Esophagus squamous epithelium (tissue), 4 donors: ENCODE data around the gene RAB7B.

Experiments used
- POLR2A ChIP-seq, 4 donors: fragments of 450-650 bp; IDR thresholded peaks; one replicate each; pipeline ENCODE4 v1.6.1; 2017; ENCODE audit warnings: antibody characterized with exemption in 4 of 4, mild to moderate bottlenecking in 4 of 4, moderate library complexity in 3 of 4
- TF ChIP-seq, protein P1 (sequence below), 6 experiments: fragments of 450-650 bp in 4 of 6; fragments of 200-600 bp in 2 of 6; sonication (generic) in 2 of 6; IDR thresholded peaks; one replicate each; pipeline ENCODE4 v1.5.1; 2016 to 2019; ENCODE audit warnings: antibody characterized with exemption in 6 of 6, mild to moderate bottlenecking in 4 of 6, moderate library complexity in 4 of 6

DNA sequence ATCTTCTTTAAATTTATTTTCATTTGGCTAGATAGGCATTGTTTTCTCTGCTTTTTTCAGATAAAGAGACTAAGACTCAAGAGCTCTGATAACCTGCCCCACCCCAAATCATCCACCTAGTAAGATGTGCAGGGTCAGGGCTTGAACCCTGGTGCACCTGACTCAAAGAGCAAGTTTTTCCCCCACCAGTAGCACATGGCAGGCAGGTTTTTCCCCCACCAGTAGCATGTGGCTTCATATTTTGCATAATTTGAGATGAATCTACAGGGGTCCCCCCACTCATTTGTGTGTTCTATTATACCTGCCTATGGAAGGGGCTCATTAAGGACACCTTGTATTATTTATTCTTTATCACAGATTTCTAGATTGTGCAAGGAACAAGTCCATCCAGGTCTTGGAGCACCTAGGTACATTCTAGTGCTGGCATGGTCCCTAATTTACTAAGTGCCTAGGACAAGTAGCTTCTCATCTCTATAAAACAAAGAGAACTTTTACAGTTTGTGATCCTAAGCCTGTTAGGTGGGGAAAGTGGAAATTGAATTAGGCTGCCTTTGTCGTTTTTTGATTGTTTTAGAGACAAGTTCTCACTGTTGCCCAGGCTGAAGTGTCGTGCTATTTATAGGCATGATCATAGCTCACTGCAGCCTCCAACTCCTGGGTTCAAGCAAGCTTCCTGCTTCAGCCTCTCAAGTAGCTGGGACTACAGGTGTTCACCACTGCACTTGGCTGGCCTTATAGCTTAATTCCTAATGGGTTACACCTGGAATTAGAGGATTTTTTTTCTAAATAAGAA lies 33.7 kb upstream of the RAB7B start:
- TF ChIP-seq, protein P1, sequence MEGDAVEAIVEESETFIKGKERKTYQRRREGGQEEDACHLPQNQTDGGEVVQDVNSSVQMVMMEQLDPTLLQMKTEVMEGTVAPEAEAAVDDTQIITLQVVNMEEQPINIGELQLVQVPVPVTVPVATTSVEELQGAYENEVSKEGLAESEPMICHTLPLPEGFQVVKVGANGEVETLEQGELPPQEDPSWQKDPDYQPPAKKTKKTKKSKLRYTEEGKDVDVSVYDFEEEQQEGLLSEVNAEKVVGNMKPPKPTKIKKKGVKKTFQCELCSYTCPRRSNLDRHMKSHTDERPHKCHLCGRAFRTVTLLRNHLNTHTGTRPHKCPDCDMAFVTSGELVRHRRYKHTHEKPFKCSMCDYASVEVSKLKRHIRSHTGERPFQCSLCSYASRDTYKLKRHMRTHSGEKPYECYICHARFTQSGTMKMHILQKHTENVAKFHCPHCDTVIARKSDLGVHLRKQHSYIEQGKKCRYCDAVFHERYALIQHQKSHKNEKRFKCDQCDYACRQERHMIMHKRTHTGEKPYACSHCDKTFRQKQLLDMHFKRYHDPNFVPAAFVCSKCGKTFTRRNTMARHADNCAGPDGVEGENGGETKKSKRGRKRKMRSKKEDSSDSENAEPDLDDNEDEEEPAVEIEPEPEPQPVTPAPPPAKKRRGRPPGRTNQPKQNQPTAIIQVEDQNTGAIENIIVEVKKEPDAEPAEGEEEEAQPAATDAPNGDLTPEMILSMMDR (IDR thresholded peaks at IDR 0.05), result no peak
- TF ChIP-seq POLR2A (IDR thresholded peaks at IDR 0.05), result no peak
